Ovary (tissue), 3 donors: ENCODE data around the gene TANC2.

Source experiments
- CTCF ChIP-seq, 3 donors: fragments of 450-650 bp in 2 of 3; fragments of 200-600 bp in 1 of 3; IDR thresholded peaks; one replicate each; pipeline versions ENCODE4 v1.5.1 to v1.8.0; 2016 to 2022; ENCODE audit warnings: antibody characterized with exemption in 3 of 3, mild to moderate bottlenecking in 1 of 3
- POLR2A ChIP-seq: fragments of 450-650 bp; IDR thresholded peaks from one replicate; pipeline ENCODE4 v1.6.1; 2017; ENCODE audit warnings: antibody characterized with exemption, mild to moderate bottlenecking, moderate library complexity
- donor health status: DM: no; HTN: no; CAD: no.

GRCh38 chr17:62996221-62996620 lies 30.2 kb downstream of the TANC2 start:
- TF ChIP-seq CTCF (IDR thresholded peaks at IDR 0.05), result no peak
- no peak for TF ChIP-seq POLR2A
